B cell (primary cell): ENCODE results near the gene TUBA4A. TPM values are rescaled to one million over a fixed set of nuclear protein-coding genes. Genes with fewer than 3 reads are reported as not detected.

ENCODE experiments used
- ATAC-seq: fragments of 200-7000 bp; cut with Tn5 transposase; one replicate; pipeline ENCODE4 v1.10.0; 2021; ENCODE audit warnings: low read depth, mild to moderate bottlenecking, moderate number of reproducible peaks, moderate library complexity
- CTCF ChIA-PET: fragments of 350-600 bp; sonication (Branson Sonifier 250); formaldehyde crosslinking; loops from one replicate; lab custom pipeline; 2021; ENCODE audit warnings: antibody characterized with exemption, inconsistent platforms; lab: Charles Lee
- POLR2A ChIA-PET: fragments of 350-600 bp; sonication (Branson Sonifier 250); formaldehyde crosslinking; loops from one replicate; lab custom pipeline; 2021; ENCODE audit warnings: antibody characterized with exemption; lab: Charles Lee
- DNase-seq: peaks from one replicate; pipeline ENCODE4 v3.0.0; 2013
- H2AFZ ChIP-seq: 2 replicates; pipeline ENCODE4 v1.6.1; 2012; ENCODE audit warnings: mild to moderate bottlenecking, low read depth, low read length; ENCODE audit not compliant: insufficient read depth, poor library complexity, severe bottlenecking
- H3K27ac ChIP-seq, 2 donors: 1 replicate in 1 of 2; 2 replicates in 1 of 2; pipeline ENCODE4 v1.5.1; 2012 to 2013; ENCODE audit warnings: low read length in 2 of 2, mild to moderate bottlenecking in 2 of 2, moderate library complexity in 1 of 2
- H3K27me3 ChIP-seq, 4 experiments: fragments of 200-600 bp in 1 of 4; sonication (generic) in 1 of 4; replicated peaks in 1 of 4; 1 replicate in 2 of 4; 2 replicates in 2 of 4; pipeline versions ENCODE4 v1.6.1 to v1.7.0; 2013 to 2016; ENCODE audit warnings: low read length in 3 of 4, mild to moderate bottlenecking in 2 of 4, mixed read lengths in 1 of 4, moderate library complexity in 1 of 4; ENCODE audit not compliant: insufficient read depth in 4 of 4, control insufficient read depth in 3 of 4; ENCODE audit errors: control extremely low read depth in 1 of 4
- H3K36me3 ChIP-seq, 2 experiments: replicated peaks in 1 of 2; 1 replicate in 1 of 2; 2 replicates in 1 of 2; pipeline versions ENCODE4 v1.6.1 to v1.7.1; 2013; ENCODE audit warnings: low read length in 1 of 2; ENCODE audit not compliant: insufficient read depth in 2 of 2, control insufficient read depth in 1 of 2; ENCODE audit errors: control extremely low read depth in 1 of 2, extremely low read depth in 1 of 2
- H3K4me1 ChIP-seq, 2 donors: fragments of 200-600 bp in 1 of 2; sonication (generic) in 1 of 2; 1 replicate in 1 of 2; 2 replicates in 1 of 2; pipeline versions ENCODE4 v1.5.1 to v1.6.1; 2013 to 2017; ENCODE audit warnings: low read length in 2 of 2; ENCODE audit not compliant: control insufficient read depth in 2 of 2, insufficient read depth in 2 of 2
- H3K4me2 ChIP-seq: replicated peaks from 2 replicates; pipeline ENCODE3; 2012; ENCODE audit warnings: mild to moderate bottlenecking, low read depth, low read length; ENCODE audit not compliant: poor library complexity, severe bottlenecking
- H3K4me3 ChIP-seq, 5 experiments: fragments of 200-600 bp in 1 of 5; sonication (generic) in 1 of 5; 1 replicate in 3 of 5; 2 replicates in 2 of 5; pipeline versions ENCODE4 v1.5.1 to v1.7.0; 2011 to 2016; ENCODE audit warnings: low read length in 4 of 5, mild to moderate bottlenecking in 4 of 5, low read depth in 2 of 5, control low read depth in 1 of 5, moderate library complexity in 1 of 5; ENCODE audit not compliant: insufficient read depth in 1 of 5; ENCODE audit errors: control extremely low read depth in 1 of 5, extremely low read depth in 1 of 5
- H3K79me2 ChIP-seq: fragments of 200-600 bp; sonication (generic); one replicate; pipeline ENCODE4 v1.6.0; 2016; ENCODE audit warnings: low read length; ENCODE audit not compliant: control insufficient read depth, insufficient read depth
- H3K9ac ChIP-seq: fragments of 200-600 bp; sonication (generic); 2 replicates; pipeline ENCODE4 v1.6.1; 2017; ENCODE audit warnings: mild to moderate bottlenecking, low read length, moderate library complexity
- H3K9me3 ChIP-seq, 3 donors: one replicate each; pipeline versions ENCODE4 v1.6.1 to v1.7.1; 2013; ENCODE audit warnings: low read length in 2 of 3; ENCODE audit not compliant: control insufficient read depth in 2 of 3, insufficient read depth in 1 of 3; ENCODE audit errors: control extremely low read depth in 1 of 3
- H4K20me1 ChIP-seq: 2 replicates; pipeline ENCODE4 v1.6.0; 2012; ENCODE audit warnings: mild to moderate bottlenecking, low read length; ENCODE audit not compliant: insufficient read depth, control insufficient read depth, poor library complexity, severe bottlenecking
- H3K27ac Mint-ChIP-seq: one replicate; pipeline ENCODE4 v1.8.0; 2021; ENCODE audit warnings: mixed read lengths
- H3K27me3 Mint-ChIP-seq: one replicate; pipeline ENCODE4 v1.8.0; 2021; ENCODE audit warnings: mixed read lengths
- H3K4me1 Mint-ChIP-seq: one replicate; pipeline ENCODE4 v1.8.0; 2021; ENCODE audit warnings: mixed read lengths
- H3K4me3 Mint-ChIP-seq: one replicate; pipeline ENCODE4 v1.8.0; 2021; ENCODE audit warnings: mixed read lengths
- H3K9me3 Mint-ChIP-seq: one replicate; pipeline ENCODE4 v1.8.0; 2022; ENCODE audit warnings: mixed read lengths; ENCODE audit not compliant: insufficient read depth
- CTCF ChIP-seq: fragments of 200-600 bp; IDR thresholded peaks from one replicate; pipeline ENCODE4 v1.8.0; 2022; ENCODE audit warnings: antibody characterized with exemption, mild to moderate bottlenecking
- EZH2 ChIP-seq: IDR thresholded peaks from 2 replicates; pipeline ENCODE4 v1.6.1; 2012; ENCODE audit warnings: borderline replicate concordance, low read depth, mild to moderate bottlenecking, moderate library complexity, low read length; ENCODE audit not compliant: insufficient read depth, poor library complexity, severe bottlenecking
- WGBS: methylation state at CpG from one replicate; pipeline ENCODE4 v1.1.5; 2013; ENCODE audit warnings: missing lambda C conversion rate; ENCODE audit not compliant: insufficient coverage; 5-methylcytosine and 5-hydroxymethylcytosine counted together
- intact Hi-C: fragments of 100-400 bp; cut with micrococcal nuclease; formaldehyde crosslinking; loops from one replicate; pipeline ENCODE4 v1.10.0; 2022
- polyA plus RNA-seq: library from polyadenylated mRNA; depleted of rRNA; stranded (reverse); fragments of >200 nt; gene quantifications from 2 replicates; pipeline ENCODE4 v1.2.3, GENCODE V29; 2012
- total RNA-seq, 2 donors: library from RNA; stranded (reverse); fragments of 120-200 nt in 1 of 2; gene quantifications; 1 replicate in 1 of 2; 2 replicates in 1 of 2; pipeline versions ENCODE4 v1.2.3 to v1.2.4, GENCODE V29; 2013 to 2022

Gene TUBA4A
- total and polyA plus RNA-seq, 2 donors (not counting 1 experiment from before 2014, with no cell fraction given) = 196 to 338 TPM

DNA sequence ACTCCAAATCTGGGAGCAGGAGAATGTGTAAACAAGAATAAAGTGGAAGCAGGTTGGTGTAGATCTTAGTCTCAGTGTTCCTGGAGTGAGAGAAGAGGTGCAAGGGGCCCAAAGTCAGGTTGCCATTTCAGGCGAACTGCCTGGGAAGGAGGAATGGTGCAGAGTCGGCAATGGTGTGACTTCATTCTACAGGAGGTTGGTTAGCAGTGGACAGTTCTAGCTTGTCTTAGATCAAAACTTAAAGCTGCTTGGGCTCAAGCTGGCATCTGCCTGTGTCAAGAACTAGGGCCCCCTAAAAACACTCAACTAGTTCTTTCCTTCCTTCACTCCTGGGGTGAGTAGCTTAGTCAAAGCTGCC, 4.9 kb downstream of the TUBA4A start:
- Histone ChIP-seq H3K79me2 (peaks cover 84% of the 10 kb centered on the region), H3K27me3 (no peaks in the 10 kb centered on the region), H3K4me1 (peaks cover 73 to 80% of the 10 kb centered on the region in 2 donors), H3K9ac (peak overlapping the region; percentile 59), H2AFZ (no peak overlapping the region), H3K9me3 (no peaks in the 10 kb centered on the region), H4K20me1 (peaks cover 22% of the 10 kb centered on the region), H3K4me3 (peak overlapping the region; percentile 8 to 53 (median 38)), H3K4me2 (peak overlapping the region; percentile 93), H3K27ac (peak overlapping the region; percentile 75 to 92), H3K36me3 (peaks cover 2 to 35% of the 10 kb centered on the region in 2 experiments)
- no peak for ATAC-seq
- Mint-ChIP-seq H3K9me3 (no peaks in the 10 kb centered on the region), H3K4me3 (peak overlapping the region; percentile 87), H3K27me3 (no peaks in the 10 kb centered on the region), H3K4me1 (peaks cover 82% of the 10 kb centered on the region), H3K27ac (peak overlapping the region; percentile 96)
- POLR2A ChIA-PET = interaction anchor here (0.6 to 3.3 kb wide), 8 partner anchors 9 to 356 kb away, joined by 3 to 39 read pairs (median 10); partner anchors contain the start of genes ABCB6, ANKZF1, ATG9A and CNPPD1
- no peak for DNase-seq
- intact Hi-C loops = loop anchor here (1.0 kb wide), 1 partner anchor 20 kb away; the partner anchor contains the start of genes ANKZF1 and ATG9A
- WGBS = 64% methylated on average over 2 of the region's 2 CpGs
- TF ChIP-seq CTCF (no peak), EZH2 (no peak)
- CTCF ChIA-PET = interaction anchor here (1.0 to 6.8 kb wide), 13 partner anchors 9 to 372 kb away, joined by 3 to 69 read pairs (median 6); partner anchors contain the start of genes ANKZF1, ATG9A and DNAJB2
